ENCODE results near the gene PRDM2. TPM values are rescaled to one million over a fixed set of nuclear protein-coding genes. Genes with fewer than 3 reads are reported as not detected.

PRDM2 gene
- total and polyA plus RNA-seq, 2 experiments from 2014 or later, result 19.1 to 26.0 TPM

GRCh38 chr1:13836631-13837030 lies 136.6 kb downstream of the PRDM2 start:
- Histone ChIP-seq H3K9me3 (ENCODE audit: low read depth) (no peaks in the 10 kb centered on the region), H3K27me3 (peaks cover 11% of the 10 kb centered on the region), H3K36me3 (no peaks in the 10 kb centered on the region), H3K4me1 (ENCODE audit: low read depth) (no peaks in the 10 kb centered on the region), H3K4me3 (no peak overlapping the region), H3K27ac (no peak overlapping the region)
- TF ChIP-seq CTCF (IDR thresholded peaks at IDR 0.05; ENCODE audit: low read depth, low read length), result no peak
- DNase-seq (ENCODE audit: low read depth in 1 of 2, low spot score in 1 of 2), result no peak

- Histone ChIP-seq H3K27ac (no peak overlapping the region), H3K36me3 (no peaks in the 10 kb centered on the region), H3K27me3 (peaks cover 8% of the 10 kb centered on the region), H3K4me3 (no peak overlapping the region), H3K9me3 (ENCODE audit: low read depth) (no peaks in the 10 kb centered on the region), H3K4me1 (ENCODE audit: low read depth) (no peaks in the 10 kb centered on the region)
- TF ChIP-seq CTCF (IDR thresholded peaks at IDR 0.05; ENCODE audit: low read depth, low read length), result no peak
- no peak for DNase-seq (ENCODE audit: low read depth in 1 of 2, low spot score in 1 of 2)
Observed at GRCh38 chr1:13838236-13838635, 138.2 kb downstream of the PRDM2 start.

- Histone ChIP-seq H3K4me3 (no peak overlapping the region), H3K27me3 (no peaks in the 10 kb centered on the region), H3K27ac (no peak overlapping the region), H3K9me3 (ENCODE audit: low read depth) (no peaks in the 10 kb centered on the region), H3K36me3 (no peaks in the 10 kb centered on the region), H3K4me1 (ENCODE audit: low read depth) (no peaks in the 10 kb centered on the region)
- TF ChIP-seq CTCF (IDR thresholded peaks at IDR 0.05; ENCODE audit: low read depth, low read length), result no peak
- no peak for DNase-seq (ENCODE audit: low read depth in 1 of 2, low spot score in 1 of 2)
Observed at GRCh38 chr1:13842497-13842896, 142.5 kb downstream of the PRDM2 start.

- Histone ChIP-seq H3K27me3 (no peaks in the 10 kb centered on the region), H3K27ac (no peak overlapping the region), H3K4me3 (no peak overlapping the region), H3K36me3 (no peaks in the 10 kb centered on the region), H3K4me1 (ENCODE audit: low read depth) (no peaks in the 10 kb centered on the region), H3K9me3 (ENCODE audit: low read depth) (no peaks in the 10 kb centered on the region)
- TF ChIP-seq CTCF (IDR thresholded peaks at IDR 0.05; ENCODE audit: low read depth, low read length), result no peak
- DNase-seq (ENCODE audit: low read depth in 1 of 2, low spot score in 1 of 2), result no peak
Observed at GRCh38 chr1:13851726-13852125, 151.7 kb downstream of the PRDM2 start.

GRCh38 chr1:13855554-13855953 lies 155.6 kb downstream of the PRDM2 start:
- H3K36me3 ChIP-seq, result no peaks in the 10 kb centered on the region
- H3K4me1 ChIP-seq (ENCODE audit: low read depth), result no peaks in the 10 kb centered on the region
- H3K4me3 ChIP-seq, result no peak overlapping the region
- no peak overlapping the region for H3K27ac ChIP-seq
- TF ChIP-seq CTCF (IDR thresholded peaks at IDR 0.05; ENCODE audit: low read depth, low read length), result no peak
- DNase-seq (ENCODE audit: low read depth in 1 of 2, low spot score in 1 of 2), result no peak
- H3K9me3 ChIP-seq (ENCODE audit: low read depth), result no peaks in the 10 kb centered on the region
- H3K27me3 ChIP-seq, result no peaks in the 10 kb centered on the region

GRCh38 chr1:13860031-13860430 lies 160.0 kb downstream of the PRDM2 start:
- no peaks in the 10 kb centered on the region for H3K27me3 ChIP-seq
- no peak overlapping the region for H3K27ac ChIP-seq
- H3K36me3 ChIP-seq, result no peaks in the 10 kb centered on the region
- no peak for DNase-seq (ENCODE audit: low read depth in 1 of 2, low spot score in 1 of 2)
- H3K4me3 ChIP-seq, result no peak overlapping the region
- TF ChIP-seq CTCF (IDR thresholded peaks at IDR 0.05; ENCODE audit: low read depth, low read length), result no peak
- H3K9me3 ChIP-seq (ENCODE audit: low read depth), result no peaks in the 10 kb centered on the region
- H3K4me1 ChIP-seq (ENCODE audit: low read depth), result no peaks in the 10 kb centered on the region
